HuH-7.5 (cell line): Measurements from ENCODE around the gene WNT3A.
"Not testable (repeated sequence)": the region's sequence is repeated elsewhere in the genome, so short reads cannot be mapped to it uniquely, and the experiment has no call there.

ENCODE experiments used
- DNase-seq: peaks from one replicate; pipeline ENCODE4 v3.0.0; 2011; ENCODE audit warnings: low spot score

The WNT3A gene

DNA sequence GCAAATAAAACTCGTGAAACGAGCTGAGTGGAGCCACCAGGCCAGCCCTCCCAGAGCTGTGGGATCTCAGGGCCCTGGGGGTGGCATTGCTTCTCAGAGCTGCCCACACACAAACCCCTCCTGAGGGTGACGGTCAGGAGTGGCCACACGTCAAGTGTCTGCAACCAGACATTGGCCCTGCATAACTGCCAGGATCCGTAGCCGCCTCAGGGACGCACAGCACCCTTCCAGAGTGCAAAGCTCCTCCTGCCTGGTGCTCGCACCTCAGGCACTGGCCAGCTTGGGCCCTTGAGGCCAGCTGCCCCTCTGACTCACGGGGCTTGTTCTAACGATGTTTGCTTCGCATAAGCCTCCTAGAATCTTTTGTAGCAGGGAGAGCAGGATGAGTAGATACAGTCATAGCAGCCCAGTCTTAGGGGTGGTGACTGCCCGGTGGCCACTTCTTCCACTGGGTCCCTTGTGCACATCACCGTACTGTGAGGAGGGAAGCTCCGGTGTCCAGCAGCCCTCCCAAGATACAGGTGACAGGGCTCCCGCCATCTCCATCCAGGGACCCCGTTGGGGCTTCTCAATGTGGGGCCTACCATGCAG is 5.0 kb downstream of the WNT3A start:
- no peak for DNase-seq

DNA sequence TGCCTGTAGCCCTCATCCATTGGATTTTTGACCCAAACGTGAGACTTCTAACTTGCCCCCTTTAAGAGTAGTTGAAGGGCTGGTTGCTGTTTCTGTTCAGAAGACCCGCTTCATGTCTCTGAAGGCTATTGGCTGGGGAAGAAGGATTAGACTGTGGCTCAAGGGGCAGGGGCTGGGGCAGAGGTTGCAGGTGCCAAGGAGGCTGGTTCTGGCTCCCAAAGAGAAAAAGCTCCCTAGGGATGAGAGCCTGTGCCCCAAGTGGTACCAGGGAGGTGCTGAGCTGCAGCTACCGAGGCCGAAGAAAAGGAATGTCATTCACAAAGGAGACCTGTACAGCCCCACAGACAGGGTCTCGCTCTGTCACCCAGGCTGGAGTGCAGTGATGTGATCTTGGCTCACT is 5.8 kb downstream of the WNT3A start:
- DNase-seq, result no peak

DNA sequence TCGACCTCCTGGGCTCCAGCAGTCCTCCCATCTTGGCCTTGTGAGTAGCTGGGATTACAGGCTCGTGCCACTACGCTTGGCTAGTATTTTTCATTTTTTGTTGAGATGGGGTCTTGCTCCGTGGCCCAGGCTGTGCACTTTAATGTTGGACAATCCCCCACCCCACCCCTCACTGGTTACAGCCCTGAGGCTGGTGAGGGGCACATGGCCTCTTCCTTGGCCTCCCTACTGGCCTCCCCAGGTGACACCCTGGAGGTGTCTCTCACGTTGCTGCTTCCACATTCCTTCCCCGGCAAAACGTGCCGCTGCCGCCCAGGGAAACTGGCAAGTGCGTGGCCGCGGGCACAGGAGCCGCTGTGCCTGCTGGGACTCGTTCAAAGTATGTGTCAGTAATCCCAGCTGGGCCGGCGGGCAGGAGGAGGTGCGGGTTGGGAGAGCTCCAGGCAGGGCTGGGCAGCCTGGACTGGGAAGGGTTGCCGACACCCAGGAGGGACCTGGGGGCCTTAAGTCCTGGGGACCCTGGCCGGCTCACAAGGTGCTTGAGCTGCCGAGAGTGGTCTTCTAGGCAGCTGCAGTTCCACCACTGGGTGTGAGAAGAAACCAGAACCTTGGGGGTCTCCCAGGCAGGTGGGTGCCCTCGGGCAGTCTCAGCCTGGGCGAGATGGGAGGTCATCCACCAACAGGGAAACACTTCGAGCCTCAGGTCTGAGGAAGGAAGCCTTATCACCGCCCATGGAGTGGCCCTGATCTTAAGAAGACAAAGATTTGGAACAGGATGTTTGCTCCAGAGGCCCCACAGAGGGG is 6.5 kb downstream of the WNT3A start:
- no peak for DNase-seq

DNA sequence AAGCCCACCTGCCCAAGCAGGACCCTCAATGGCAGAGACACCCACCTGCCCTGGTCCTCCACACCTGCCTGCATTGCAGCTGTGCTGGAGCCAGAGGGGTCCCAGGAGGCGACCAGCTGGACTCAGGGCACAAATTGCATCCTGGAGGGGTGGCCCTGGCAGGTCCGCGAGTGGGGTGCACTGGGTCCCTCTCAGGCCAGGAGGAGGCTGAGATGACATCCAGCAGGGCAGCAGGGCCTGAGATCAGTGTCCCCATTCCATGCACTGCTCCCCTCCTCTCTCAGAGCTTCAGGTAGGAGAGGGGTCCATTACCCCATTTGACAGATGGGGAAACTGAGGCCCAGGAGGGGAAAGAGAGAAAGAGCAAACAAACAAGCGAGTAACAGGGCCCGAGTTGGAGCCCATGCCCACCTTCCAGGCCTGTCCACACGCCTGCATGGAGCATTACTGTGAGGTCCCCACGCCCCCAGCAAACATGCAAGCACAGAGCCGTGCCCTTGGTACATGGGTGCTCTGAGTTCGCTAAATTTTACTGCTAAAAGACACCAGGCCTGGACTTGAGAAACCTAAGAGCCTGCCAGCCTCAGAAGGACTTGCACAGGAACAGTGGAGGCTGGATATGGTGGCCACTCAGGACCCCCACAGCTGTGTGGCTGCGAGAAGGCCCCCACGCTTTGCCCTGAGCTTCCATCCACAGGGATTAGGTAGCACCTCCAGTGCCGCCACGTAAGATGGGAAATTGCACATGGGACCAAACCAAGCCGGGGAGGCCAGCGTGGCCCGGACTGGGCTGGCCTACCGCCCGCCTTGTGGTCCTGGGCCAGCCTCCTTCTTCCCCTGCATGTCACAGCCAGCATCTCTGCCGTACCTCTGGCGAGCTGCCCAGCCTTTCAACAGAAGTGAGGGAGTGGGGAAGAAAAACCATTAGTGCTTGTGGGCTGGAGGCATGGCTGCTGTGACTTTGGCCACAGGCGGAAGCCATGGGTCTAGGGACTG is 7.4 kb downstream of the WNT3A start:
- no peak for DNase-seq

DNA sequence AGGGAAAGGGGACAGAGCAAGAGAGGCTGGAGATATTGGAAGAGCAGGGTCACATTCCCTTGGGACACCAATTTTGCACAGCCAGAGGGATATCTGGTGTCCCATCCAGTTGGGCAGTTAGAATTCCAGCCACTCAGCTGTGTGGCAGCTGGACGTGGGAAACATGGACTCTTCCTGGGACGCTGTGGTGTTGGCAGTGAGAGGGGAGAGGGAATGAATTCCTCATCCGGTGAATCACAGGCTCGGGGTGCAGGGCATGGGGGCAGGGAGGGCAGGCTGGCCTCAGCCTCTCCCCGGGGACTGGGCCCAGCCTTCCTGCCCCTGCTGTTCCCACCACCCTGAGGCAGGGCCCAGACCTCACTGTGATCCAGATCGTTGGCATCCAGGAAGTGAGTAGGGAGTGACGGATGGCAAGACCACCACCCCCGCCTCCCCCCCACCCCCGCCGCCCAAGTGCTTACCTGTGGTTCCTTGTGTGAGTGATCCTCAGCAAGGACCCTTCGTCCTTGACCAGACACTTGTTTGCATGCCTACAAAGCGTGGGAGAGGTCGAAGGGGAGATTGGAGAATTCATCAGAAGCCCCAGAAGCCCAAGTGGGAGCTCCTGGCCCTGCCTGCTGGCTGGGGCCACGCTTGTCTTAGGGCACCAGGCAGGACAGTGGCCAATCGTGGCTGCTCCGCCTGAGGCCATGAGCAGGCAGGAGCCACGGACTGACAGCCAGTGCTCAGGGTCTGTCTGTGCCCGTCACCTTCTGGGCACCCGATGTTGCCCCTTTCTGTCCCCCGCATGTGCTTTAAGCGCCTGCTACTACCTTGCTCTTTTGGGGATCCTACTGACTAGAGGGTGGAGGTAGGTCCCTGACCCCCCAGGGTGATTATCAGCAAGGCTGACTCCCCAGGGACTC is 8.7 kb downstream of the WNT3A start:
- DNase-seq, result no peak

DNA sequence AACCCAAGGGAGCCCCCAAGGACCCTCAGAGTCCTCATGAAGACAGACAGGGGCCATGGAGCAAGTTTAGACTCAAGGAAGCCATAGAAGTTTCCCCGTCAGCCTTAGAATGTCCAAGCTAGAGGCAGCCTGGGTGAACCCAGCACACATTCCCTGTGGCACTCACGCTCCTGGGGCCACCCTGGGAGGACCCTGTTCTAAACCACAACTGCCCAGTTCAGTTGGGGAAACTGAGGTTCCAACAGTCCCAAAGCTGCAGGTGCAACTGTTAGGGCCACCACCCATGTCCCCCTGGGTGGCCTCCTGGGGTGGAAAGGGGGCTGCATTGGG is 9.3 kb downstream of the WNT3A start:
- DNase-seq, result no peak

DNA sequence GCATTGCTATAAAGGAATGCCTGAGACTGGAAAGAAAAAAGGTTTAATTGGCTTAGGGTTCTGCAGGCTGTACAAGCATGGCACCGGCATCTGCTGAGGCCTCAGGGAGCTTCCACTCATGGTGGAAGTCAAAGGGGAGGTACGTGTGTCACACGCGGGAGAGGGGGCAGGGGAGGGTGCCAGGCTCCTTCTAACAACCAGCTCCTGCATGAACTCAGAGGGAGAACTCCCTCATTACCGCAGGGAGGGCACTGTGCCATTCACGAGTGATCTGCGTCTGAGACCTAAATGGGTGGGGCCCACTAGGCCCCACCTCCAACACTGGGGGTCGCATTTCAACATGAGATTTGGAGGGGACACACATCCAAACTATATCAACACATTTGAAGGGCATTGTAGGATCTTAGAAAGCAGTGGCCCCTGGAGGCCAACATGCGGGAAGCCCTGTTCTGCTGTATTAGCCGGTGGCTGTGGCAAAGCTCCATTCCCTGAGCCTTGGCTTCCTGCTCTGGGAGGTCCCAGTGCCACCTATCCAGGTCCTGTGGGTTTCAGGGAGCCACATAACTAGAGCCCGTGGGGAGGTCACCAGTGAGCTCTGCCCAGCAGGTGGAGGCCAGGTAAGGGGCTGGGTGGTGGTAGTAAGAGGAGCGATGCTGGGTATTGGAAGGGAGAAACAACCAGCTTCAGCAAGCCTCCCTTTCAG is 10.0 kb downstream of the WNT3A start:
- no peak for DNase-seq

DNA sequence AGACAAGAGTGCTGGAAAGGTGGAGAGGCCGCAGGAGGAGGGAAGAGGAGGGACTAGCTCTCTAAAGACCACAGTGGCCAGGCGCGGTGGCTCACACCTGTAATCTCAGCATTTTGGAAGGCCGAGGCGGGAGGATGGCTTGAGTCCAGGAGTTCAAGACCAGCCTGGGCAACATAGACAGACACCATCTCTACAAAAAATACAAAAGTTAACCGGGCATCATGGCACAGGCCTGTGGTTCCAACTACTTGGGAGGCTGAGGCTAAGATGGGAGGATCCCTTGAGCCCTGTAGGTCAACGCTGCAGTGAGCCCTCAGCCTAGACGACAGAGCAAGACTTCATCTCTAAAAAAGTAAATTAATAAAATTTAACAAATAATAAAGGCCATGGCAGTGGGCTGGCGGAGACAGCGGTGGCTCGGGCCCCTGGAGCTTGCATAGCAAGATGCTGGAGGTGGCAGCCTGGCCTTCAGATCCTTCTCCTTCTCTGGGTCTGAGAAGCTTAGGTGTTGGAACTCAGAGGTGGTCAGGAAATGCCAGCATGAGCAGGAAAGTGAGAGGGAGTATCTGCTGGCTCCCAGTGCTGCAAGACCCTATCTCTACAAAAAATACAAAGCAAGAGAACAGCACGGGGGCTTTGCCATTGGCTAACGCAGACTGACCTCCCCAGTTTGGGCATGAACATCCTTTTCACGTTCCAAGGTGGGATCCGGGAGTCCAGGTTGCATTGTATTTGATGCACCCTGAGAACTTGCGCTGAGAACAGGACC is 10.7 kb downstream of the WNT3A start:
- DNase-seq, result no peak

DNA sequence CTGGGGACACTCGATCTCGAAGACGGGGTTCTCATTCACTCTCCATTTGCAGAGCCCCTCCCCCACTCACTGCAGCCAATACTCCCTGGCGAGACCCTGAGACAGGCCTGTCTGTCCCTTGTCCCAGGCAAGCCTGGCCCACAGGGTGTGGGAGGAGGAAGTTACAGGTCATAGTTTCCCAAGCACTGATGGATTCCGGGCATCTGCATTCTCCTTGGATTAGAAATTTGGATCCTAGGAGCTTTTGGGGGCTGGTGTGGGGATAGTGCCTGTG is 11.3 kb downstream of the WNT3A start:
- no peak for DNase-seq

DNA sequence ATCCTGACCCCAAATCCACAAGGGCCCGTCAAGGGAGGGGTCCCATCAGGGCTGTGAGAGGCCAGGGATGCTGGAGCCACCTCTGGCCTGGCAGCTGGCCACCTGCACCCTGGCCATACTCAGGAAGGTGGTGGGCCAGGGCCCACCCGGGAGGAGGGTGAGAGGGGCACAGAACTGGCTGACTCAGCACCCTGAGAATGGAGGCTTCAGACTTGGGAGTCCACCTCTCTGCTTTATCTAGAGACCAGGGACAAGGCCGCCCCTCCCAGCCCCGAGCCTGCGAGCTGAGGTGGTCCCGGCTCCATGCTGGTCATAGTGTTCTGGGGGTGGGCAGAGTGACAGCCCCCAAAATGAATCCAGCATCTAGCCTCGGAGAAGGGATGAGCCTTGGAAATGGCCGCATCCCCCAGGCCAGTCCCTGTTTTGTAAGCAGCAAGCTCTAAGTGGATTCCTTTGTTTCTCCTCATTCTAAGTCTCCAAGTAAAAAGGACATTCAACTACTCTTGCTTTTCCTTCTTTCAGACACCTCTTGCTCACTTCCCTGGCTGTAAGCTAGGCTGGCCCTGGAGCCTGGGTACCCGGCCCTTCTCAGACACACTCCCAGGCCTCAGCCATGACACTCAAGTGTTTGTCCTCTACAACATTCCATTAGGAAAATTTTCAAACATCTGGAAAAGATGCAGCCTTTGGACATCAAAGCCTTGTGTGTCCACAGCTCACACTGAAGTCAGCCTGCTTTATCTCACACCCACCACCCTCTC is 12.3 kb downstream of the WNT3A start:
- no peak for DNase-seq

DNA sequence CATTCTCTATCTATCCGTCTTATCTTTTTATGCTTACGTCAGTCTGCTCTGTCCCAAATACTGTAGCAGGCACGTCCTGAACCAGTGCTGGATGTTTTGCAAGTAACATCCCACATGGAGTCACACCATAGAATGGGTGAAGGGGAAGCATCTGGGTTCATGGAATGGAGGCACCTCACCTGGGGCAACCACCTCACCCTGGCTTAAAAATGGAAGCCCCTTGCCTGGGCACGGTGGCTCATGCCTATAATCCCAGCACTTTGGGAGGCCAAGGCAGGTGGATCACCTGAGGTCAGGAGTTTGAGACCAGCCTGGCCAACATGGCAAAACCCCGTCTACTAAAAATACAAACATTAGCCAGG is 12.9 kb downstream of the WNT3A start:
- not testable (repeated sequence) for DNase-seq

DNA sequence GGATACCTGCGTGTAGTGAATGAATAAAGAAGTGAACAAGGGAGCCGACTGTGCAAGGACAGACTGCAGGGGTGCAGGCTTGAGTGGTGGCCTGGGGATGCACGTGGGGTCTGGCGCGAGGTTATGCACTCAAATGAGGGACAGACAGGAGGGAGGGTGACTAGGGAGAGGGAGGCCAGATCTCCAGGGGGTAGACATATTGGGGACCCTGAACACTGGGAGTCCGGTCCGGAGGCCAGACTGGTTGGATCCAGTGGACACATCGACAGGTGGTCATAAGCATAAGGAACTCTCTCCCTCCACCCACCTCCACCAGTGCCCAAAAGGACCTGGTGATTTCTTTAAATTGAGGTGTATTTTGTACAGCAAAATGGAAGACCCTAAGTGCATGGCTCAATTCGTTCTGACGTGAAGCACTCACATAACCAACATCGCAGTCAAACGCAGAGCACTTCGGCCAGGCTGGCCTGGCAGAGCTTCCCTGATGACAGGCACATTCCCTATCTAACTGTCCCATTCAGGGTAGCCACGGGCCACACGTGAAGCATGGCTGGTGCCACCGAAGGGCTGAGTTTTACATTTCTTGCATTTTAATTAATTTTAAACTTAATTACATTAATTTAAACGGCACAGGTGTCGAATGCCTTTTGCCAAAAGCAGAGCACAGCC is 14.0 kb downstream of the WNT3A start:
- DNase-seq, result no peak

DNA sequence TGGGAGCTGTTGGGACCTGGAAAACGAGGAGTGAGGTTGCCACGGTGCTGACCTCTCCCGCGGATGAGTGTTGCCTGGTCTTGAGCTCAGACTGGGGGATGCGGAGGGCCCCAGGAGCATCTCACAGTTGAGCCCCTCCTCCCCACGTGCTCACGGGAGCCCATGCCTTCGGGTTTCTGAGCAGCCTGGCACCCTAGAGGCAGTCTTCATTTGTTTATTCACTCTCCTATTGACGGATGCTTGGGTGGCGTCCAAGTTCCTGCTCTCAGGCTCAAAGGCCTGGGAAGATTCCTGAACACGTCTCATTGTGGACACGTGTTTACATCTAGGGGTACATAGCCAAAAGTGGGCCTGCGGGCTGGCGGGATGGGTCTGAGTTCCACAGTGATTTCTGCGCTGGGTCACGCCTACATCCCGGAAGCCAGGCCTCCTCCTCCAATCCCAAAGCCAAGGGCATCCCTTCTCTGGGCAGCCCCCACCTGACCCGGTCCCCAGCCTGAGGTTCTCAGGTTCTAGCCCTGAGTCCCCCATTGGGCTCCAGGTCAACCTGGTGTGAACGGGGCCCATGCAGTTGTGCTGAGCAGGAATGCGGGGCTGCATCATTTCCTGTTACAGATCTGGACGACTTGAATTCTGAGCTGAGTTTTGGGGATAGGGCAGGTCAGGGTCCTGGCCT is 14.7 kb downstream of the WNT3A start:
- no peak for DNase-seq

DNA sequence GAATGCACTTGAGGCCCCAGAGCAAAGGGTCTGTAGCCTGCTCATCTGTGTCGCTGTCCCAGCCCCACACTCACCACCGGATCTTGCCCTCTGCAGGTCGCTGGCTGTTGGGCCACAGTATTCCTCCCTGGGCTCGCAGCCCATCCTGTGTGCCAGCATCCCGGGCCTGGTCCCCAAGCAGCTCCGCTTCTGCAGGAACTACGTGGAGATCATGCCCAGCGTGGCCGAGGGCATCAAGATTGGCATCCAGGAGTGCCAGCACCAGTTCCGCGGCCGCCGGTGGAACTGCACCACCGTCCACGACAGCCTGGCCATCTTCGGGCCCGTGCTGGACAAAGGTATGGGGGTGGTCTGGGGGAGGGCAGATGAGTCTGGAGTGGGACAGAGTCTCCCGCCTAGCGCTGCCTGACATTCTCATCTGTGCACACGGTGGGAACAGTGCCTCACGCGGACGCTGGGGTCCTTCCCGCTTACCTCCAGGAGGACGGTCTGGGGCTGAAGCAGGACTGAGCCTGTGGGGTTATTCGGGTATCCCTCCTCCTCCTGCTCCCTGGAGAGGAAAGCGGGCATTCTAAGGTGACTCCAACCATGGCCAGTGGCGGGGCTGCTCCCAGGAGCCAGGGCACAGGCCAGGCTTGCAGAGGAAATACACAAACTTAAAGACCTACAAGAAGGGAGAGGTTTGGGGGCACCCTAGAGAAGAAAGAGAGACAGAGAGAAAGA is 15.9 kb downstream of the WNT3A start:
- no peak for DNase-seq

DNA sequence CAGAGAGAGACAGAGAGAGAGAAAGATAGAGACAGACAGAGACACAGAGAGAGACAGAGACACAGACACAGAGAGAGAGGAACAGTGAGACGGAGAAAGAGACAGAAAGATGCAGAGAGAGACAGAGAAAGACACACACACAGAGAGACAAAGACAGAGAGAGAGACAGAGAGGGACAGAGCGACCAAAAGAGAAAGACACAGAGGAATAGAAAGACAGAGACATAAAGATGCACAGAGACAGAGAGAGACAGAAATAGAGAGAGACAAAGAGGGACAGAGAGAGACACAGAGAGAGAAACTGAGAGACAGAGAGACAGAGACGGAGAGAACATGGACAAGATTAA is 16.5 kb downstream of the WNT3A start:
- no peak for DNase-seq

DNA sequence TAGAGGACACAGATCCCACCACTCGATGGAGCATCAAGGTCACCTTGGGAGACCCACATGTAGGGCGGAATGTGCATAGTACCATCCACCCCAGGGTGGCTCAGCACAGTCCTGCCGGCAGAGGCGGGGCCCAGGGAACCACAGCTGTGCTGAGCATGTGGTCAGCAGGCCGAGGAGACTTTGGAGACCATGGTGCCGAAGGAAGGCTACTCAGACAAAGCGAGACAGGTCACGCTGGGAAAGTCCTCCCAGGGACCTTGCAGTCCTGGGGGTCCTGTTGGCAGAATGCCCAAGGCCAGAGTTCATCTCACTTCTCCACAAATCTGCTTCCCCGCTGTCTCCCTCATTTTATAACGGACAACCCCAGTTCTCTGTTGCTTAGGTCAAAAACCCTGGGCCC is 22.5 kb downstream of the WNT3A start:
- no peak for DNase-seq

DNA sequence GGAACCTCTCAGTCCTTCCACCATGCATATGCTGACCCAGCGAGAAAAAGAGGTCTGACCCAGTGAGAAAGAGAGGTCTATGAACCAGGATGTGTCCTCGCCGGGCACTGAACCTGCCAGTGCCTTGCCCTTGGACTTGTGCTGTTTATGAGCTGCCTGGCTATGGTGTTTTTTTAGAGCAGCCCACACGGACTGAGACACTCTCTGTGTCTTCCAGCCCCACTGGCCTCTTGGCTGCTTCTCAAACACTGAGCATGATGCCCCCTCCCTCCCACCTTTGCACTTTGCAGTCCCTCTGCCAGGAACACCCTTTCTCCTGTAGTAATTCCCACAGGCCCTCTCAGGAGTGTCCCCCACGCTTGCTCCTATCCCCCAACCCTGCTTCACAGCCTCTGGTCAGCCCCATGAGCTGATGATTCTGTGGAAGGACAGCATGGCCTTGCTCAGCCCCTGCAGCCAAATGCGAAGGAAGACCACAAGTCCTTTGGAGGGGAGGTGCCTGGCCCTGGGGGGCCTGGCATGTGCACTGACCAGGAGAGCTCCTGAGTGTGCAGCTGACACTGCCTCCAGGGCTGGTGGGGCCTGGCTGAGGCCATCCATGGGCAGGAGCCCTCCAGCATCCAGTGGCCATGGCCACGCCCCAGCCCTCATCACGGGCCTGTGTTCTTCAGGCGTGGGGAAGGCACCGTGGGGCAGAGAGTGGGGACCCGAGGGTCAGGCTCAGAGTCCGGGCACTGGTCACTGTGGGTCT is 23.8 kb downstream of the WNT3A start:
- no peak for DNase-seq
